K562 (cell line): ENCODE measurements around the gene KIF14. TPM values are rescaled to one million over a fixed set of nuclear protein-coding genes. Genes with fewer than 3 reads are reported as not detected.

Experiments
- CHAMP1 ChIP-seq: fragments of 450-650 bp; IDR thresholded peaks from 2 replicates; pipeline ENCODE4 v1.6.1; 2016; ENCODE audit warnings: mild to moderate bottlenecking
- ETS2 ChIP-seq: IDR thresholded peaks from 2 replicates; pipeline ENCODE4 v1.6.1; 2016; ENCODE audit warnings: borderline replicate concordance, missing genetic modification characterization, mild to moderate bottlenecking, moderate library complexity, missing compliant biosample characterization; ENCODE audit not compliant: poor library complexity, severe bottlenecking
- FIP1L1 ChIP-seq: fragments of 200-400 bp; formaldehyde crosslinking; IDR thresholded peaks from 2 replicates; pipeline ENCODE4 v1.6.1; 2018; ENCODE audit warnings: mild to moderate bottlenecking, low read depth, low read length; ENCODE audit not compliant: poor library complexity, severe bottlenecking
- HDAC8 ChIP-seq: fragments of 450-650 bp; IDR thresholded peaks from 2 replicates; pipeline ENCODE4 v1.6.1; 2016; ENCODE audit warnings: mild to moderate bottlenecking, missing genetic modification characterization, moderate library complexity, missing compliant biosample characterization
- HMG20B ChIP-seq: fragments of 250-450 bp; sonication (Bioruptor Pico); IDR thresholded peaks from 2 replicates; pipeline ENCODE4 v1.5.0; 2021; ENCODE audit warnings: mild to moderate bottlenecking
- NR1H2 ChIP-seq: sonication (generic); formaldehyde crosslinking; IDR thresholded peaks from 2 replicates; pipeline ENCODE4 v1.4.0; 2020; ENCODE audit warnings: mild to moderate bottlenecking, missing genetic modification reagents
- NR2F6 ChIP-seq: fragments of 450-650 bp; formaldehyde crosslinking; IDR thresholded peaks from 2 replicates; pipeline ENCODE4 v1.4.0; 2020; ENCODE audit warnings: mild to moderate bottlenecking
- RB1 ChIP-seq: fragments of 450-650 bp; IDR thresholded peaks from 2 replicates; pipeline ENCODE4 v1.6.1; 2017; ENCODE audit warnings: low read depth, mild to moderate bottlenecking
- SMC3 ChIP-seq: conservative IDR thresholded peaks from 2 replicates; pipeline ENCODE4 v1.6.1; 2011; ENCODE audit warnings: low read depth, low read length, improper control_type of control experiment; ENCODE audit not compliant: insufficient read depth
- ZFP91 ChIP-seq: sonication (generic); formaldehyde crosslinking; IDR thresholded peaks from 2 replicates; pipeline ENCODE4 v1.8.0; 2022; ENCODE audit warnings: mild to moderate bottlenecking, missing genetic modification reagents
- ZNF165 ChIP-seq: fragments of 250-450 bp; sonication (Bioruptor Pico); IDR thresholded peaks from 2 replicates; pipeline ENCODE4 v1.4.0; 2020; ENCODE audit warnings: borderline replicate concordance
- polyA plus RNA-seq, 8 experiments: library from polyadenylated mRNA; depleted of rRNA in 4 of 8; stranded (reverse) in 5 of 8; unstranded in 3 of 8; fragments of >200 nt; fragmentation: Nextera tagmentation in 2 of 8; fragmentation: Illumina TruSeq in 1 of 8; extraction: Ambion mirVana in 2 of 8; extraction: Trizol in 1 of 8; gene quantifications; 2 replicates each; pipeline versions ENCODE4 v1.2.1 to v1.2.3, GENCODE V29; 2011 to 2014; ENCODE audit warnings: inconsistent platforms in 1 of 8, missing spikeins in 1 of 8
- total RNA-seq, 7 experiments: library from RNA; depleted of rRNA in 6 of 7; stranded (reverse); fragments of >200 nt in 6 of 7; fragmentation: Illumina TruSeq in 2 of 7; extraction: Trizol in 2 of 7; gene quantifications; 2 replicates each; pipeline versions ENCODE4 v1.2.1 to v1.2.3, GENCODE V29; 2011 to 2021; ENCODE audit warnings: low replicate concordance in 1 of 7
- TF ChIP-seq, protein P1 (sequence below): fragments of 250-450 bp; sonication (Bioruptor Pico); IDR thresholded peaks from 2 replicates; pipeline ENCODE4 v1.5.0; 2021
- TF ChIP-seq, protein P2 (sequence below): fragments of 450-650 bp; formaldehyde crosslinking; IDR thresholded peaks from 2 replicates; pipeline ENCODE4 v1.4.0; 2020; ENCODE audit warnings: mild to moderate bottlenecking, moderate library complexity

The KIF14 gene
- total and polyA plus RNA-seq, 9 of the 15 experiments (the other 6 are each of a cell fraction or from before 2014, with no cell fraction given), result 11.5 to 47.4 (median 29.0) TPM

- TF ChIP-seq, protein P1, sequence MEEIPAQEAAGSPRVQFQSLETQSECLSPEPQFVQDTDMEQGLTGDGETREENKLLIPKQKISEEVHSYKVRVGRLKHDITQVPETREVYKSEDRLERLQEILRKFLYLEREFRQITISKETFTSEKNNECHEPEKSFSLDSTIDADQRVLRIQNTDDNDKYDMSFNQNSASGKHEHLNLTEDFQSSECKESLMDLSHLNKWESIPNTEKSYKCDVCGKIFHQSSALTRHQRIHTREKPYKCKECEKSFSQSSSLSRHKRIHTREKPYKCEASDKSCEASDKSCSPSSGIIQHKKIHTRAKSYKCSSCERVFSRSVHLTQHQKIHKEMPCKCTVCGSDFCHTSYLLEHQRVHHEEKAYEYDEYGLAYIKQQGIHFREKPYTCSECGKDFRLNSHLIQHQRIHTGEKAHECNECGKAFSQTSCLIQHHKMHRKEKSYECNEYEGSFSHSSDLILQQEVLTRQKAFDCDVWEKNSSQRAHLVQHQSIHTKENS (CRISPR knock-in tag), result no peak
- TF ChIP-seq HMG20B (CRISPR knock-in tag) (no peak), FIP1L1 (no peak), SMC3 (peak; percentile 61), CHAMP1 (0 out of 2 replicates have a peak, but pooled peaks have one; percentile 29), ZNF165 (no peak), ETS2 (tag) (no peak), ZFP91 (CRISPR knock-in tag) (no peak), RB1 (no peak), NR1H2 (CRISPR knock-in tag) (no peak), NR2F6 (CRISPR knock-in tag) (no peak), HDAC8 (no peak)
- TF ChIP-seq, protein P2, sequence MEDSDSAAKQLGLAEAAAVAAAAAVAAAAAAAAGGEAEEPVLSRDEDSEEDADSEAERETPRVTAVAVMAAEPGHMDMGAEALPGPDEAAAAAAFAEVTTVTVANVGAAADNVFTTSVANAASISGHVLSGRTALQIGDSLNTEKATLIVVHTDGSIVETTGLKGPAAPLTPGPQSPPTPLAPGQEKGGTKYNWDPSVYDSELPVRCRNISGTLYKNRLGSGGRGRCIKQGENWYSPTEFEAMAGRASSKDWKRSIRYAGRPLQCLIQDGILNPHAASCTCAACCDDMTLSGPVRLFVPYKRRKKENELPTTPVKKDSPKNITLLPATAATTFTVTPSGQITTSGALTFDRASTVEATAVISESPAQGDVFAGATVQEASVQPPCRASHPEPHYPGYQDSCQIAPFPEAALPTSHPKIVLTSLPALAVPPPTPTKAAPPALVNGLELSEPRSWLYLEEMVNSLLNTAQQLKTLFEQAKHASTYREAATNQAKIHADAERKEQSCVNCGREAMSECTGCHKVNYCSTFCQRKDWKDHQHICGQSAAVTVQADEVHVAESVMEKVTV (CRISPR knock-in tag), result 0 out of 2 replicates have a peak, but pooled peaks have one; percentile 23
Measured at GRCh38 chr1:200558866-200559459, 61.6 kb downstream of the KIF14 start (continued).
